ENCODE data around the gene PTPN3.

Gene PTPN3

DNA sequence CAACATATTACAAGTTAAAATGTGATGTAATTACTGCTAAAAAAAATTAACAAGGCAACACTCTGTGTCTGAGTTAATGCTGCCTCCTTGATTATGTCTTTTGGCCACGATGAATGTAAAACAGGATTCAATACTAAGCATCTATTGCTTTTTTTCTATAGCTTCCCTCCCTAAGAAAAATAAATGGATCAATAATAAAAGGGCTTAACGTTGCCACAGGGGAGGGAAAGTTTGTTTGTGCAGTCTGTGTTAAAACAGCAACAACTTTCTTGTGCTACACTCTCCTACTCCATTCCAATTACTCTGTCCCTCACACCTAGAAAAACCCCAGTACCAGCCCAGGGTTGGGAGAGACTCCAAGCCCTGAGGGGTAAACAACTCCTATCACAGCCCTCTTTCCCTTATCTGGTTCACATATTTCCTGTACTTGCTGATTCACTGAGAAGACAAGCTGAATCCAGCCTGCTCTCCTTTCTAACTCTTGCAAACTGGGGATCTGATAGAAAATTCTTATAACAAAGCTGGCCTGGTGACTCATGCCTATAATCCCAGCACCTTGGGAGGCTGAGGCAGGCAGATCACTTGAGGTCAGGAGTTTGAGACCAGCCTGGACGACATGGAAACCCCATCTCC, 44.8 kb downstream of the PTPN3 start:
- peak; percentile 57 for FAIRE-seq
- peak; percentile 74 for DNase-seq (ENCODE audit: low spot score)

- DNase-seq (ENCODE audit: low spot score) = peak; percentile 80
- FAIRE-seq = peak; percentile 68
Measured at GRCh38 chr9:109452761-109453160, 45.3 kb downstream of the PTPN3 start.

DNA sequence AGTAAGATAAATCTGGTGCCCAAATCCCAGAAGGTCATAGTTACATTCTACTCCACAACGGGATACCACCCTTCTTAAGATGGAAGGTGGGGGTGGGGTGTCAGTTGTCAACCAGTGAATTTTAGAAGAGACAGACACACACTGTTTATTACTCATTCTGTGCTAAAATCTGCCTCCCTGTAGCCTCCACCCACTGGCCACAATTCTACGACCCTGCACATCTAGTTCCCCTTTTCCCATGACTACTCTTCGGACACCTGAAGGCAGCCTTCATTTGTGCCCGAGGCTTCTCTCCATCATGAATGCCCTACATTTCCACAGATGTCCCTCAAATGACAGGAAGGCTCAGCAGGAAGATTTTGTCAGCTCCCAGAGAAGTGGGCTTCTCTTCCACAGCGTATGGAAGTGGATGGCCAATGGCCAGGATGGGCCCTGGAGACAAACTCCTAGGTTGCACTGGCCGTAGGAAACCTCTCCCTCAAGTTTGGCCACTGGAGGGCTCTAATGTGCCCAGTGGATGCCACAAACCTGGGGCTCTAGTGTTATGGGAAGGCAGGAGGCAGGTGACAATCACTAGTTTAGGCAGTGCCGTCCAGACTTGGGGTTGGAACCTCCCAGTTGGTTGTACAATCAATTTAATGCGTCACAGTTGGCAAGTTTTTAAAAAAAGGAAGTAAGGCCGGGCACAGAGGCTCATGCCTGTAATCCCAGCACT, 46.6 kb downstream of the PTPN3 start:
- FAIRE-seq = no peak
- no peak for DNase-seq (ENCODE audit: low spot score)

DNA sequence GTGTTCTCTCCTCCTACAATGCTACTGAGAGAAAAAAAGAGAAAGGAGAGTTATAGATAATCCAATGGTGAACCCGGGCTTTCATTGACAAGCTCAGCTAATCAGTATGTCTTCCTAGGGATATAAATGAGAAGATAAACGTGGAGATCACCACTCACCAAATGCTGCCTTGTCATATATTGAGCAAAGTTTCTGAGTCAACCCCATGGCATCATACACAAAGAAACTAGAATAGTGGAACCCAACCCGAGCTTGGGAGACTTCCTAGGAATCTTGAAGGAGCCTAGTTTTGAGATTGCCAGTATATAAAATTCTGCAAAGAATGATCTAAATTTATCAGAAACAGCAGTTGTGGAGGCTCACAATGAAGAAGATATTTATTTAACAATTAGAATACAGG, 47.8 kb downstream of the PTPN3 start:
- DNase-seq (ENCODE audit: low spot score) (no peak), FAIRE-seq (no peak)

DNA sequence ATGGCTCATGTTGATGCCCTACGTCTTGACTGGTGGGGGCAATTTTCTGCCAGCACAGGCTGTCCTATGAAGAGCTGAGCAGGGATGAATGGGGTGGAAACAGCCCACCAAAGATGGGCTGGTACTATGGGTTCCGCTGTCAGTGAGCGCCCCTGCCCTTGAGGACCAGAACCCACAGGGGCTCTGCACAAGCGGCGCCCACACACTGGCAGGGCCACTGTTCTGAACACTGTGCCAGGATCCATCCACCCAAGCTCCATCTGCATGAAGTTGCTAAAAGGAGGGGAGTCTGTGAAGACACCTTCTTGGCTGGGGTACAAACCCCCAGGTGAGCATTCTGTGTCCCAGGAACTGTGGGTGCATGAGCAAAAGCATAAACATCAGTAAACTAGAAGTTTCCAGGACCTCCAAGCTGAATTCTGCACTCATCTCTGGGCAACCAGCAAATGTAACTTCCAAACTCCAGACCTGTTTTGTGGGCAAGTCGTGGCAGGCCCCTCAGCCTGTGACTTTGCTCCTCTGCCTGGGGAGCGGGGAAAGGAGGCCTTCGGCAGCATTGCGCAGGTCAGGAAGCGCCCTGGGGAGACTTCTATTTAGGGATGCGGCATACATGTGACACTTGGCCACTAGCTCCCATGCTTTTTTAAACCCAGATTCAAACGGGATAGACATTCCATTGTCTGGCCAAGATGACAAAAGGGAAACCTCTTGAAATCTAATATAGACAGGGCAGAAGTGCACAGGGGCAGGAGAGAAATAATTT, 48.9 kb downstream of the PTPN3 start:
- no peak for FAIRE-seq
- DNase-seq (ENCODE audit: low spot score) = no peak

- DNase-seq (ENCODE audit: low spot score) (no peak), FAIRE-seq (no peak)
Measured at GRCh38 chr9:109448223-109448622, 49.9 kb downstream of the PTPN3 start.

DNA sequence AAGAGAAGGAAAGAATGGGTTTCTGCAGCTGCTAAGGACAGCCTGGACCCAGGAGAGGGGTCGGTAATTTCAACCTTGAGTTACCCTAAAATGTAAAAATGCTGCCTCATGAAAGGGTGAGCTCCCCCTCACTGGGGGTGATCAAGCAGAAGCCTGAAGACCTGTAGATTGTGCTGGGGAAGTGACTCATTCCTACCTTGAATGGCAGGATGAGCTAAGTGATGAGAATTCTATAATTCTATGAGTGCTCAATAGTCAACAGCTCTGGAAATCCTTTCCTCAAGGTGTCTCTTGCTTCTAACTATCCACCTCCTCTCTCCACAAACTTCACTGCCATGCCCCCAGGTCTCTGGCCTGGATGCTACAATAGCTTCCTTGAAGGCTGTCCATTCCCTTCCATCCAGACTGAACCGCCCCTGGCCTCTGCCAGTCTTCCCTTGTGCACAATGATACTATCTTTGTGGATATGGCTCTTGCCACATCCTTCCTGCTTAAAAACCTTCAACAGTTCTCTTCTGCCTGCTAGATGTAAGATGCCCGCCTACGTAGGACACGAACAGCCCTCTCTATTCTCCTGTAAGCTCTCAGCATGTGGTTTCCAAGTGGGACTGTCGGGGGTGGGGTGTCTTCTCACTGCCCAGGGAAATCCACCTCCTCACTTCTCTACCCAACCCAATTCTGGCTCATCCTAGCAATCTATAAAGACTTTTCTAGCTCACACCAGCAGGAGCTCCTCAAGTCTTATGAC, 50.6 kb downstream of the PTPN3 start:
- FAIRE-seq (no peak), DNase-seq (ENCODE audit: low spot score) (no peak)

DNA sequence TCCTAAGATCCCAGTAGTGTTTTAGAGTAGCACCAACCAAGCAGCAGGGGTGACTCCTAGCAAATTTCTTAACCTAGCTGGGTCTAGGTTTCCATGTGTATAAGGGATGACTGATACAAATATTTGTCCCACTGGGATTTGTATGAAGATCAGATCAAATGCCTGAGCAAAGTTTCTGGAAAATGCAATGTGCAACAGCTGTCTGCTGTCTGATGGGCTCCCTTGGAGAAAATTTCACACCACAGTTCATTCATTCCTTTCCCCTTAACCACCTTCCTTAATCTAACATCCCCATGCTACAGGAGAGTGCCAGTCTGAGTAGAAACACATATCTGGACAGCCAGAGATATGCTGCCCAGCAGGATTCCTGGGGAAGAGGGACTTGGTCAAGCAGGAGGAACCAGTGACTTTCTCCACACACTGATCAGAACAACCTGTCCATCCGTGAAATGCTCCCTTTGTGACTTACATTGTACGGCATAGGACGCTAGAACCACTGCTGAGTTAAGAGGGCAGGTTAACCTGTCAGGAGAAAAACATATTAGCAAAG, 53.3 kb downstream of the PTPN3 start:
- FAIRE-seq (no peak), DNase-seq (ENCODE audit: low spot score) (no peak)

- FAIRE-seq (no peak), DNase-seq (ENCODE audit: low spot score) (no peak)
Measured at GRCh38 chr9:109442716-109443115, 55.4 kb downstream of the PTPN3 start.

GRCh38 chr9:109441296-109441695, 56.8 kb downstream of the PTPN3 start:
- no peak for FAIRE-seq
- DNase-seq (ENCODE audit: low spot score) = no peak

DNA sequence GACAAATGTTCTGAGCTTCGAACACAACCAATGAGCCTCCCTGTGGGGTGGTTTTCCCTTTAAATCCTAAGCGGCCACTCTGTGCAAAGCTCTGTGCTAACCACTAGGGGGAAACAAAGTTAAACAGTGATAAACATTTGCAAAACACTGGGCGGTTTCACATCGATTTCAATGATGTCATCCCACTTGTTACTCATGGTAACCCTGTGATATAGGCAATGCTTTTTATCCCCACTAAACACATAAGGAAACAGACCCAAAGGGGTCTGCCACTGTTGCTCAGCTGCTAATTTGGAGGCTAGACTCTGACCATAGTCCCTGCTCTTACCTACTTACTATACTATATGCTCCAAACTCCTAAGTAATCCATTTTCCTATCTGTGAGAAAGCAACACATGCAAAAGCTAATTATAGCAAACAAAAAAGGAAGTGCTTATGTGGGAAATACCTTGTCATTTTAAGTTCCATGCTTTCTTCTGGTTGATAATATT, 57.3 kb downstream of the PTPN3 start:
- DNase-seq (ENCODE audit: low spot score) = peak; percentile 75
- peak; percentile 70 for FAIRE-seq

DNA sequence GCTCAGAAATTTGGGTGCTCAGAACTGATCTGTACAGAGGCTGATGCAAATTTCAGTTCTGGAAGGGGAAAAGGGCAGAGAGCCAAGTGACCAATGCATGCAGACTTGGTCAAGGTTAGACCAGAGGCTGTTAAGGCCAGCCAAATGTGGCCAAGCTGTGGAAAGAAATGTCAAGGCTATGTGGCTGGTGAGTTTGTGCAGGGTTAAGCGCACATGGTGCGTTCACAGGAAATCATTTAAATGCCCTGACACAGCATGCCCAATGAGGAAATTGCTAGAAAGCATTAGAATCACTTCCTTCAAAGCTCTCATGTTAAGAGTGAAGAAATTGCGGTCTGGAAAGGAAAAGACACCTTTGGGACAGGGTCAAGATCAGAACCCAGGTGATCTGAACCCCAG, 58.0 kb downstream of the PTPN3 start:
- no peak for FAIRE-seq
- no peak for DNase-seq (ENCODE audit: low spot score)

- FAIRE-seq (no peak), DNase-seq (ENCODE audit: low spot score) (no peak)
Measured at GRCh38 chr9:109439378-109440116, 58.6 kb downstream of the PTPN3 start.

DNA sequence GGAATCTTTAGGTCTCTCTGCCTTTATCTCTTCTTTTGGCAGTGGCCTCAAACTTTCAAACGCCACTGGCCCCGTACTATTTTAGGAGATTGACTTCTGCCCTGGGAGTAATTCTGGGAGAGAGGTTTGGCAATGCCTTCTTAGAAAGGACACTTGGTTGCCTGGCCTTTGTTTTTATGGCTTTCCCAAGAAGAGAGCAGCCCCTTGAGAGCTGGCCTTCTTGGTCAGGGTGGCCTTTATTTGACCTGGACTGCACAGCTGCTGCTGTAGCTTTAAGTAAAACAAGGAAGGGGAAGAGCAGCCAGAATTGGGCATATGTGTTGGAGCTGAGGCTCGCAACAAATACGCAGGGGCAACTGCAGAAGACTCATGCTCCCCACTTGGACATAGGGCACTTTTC, 60.8 kb downstream of the PTPN3 start:
- DNase-seq (ENCODE audit: low spot score) (no peak), FAIRE-seq (no peak)

DNA sequence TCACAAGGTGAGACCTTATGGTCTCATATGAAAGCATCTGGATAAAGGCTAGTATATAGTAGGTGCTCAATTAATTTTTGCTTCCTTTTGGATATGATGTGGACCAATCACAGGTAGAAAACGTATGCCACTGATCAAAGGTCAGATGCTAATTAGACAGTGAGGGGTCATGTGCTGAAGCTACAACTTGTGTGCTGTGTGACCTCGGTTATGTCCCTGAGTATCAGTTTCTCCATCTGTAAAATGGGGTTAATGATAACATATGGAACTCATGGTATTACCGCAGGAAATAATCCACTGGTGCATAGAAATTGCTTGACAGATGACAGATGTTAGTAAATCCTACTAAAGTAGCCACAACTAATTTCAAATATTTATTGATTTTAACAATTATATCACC, 62.0 kb downstream of the PTPN3 start:
- no peak for FAIRE-seq

GRCh38 chr9:109433476-109433875, 64.6 kb downstream of the PTPN3 start:
- FAIRE-seq (no peak), DNase-seq (ENCODE audit: low spot score) (no peak)

More for the DNA sequence above, 62.0 kb downstream of the PTPN3 start:
- DNase-seq (ENCODE audit: low spot score) = no peak

GRCh38 chr9:109430231-109430630, 67.9 kb downstream of the PTPN3 start:
- no peak for FAIRE-seq
- DNase-seq (ENCODE audit: low spot score) = no peak

DNA sequence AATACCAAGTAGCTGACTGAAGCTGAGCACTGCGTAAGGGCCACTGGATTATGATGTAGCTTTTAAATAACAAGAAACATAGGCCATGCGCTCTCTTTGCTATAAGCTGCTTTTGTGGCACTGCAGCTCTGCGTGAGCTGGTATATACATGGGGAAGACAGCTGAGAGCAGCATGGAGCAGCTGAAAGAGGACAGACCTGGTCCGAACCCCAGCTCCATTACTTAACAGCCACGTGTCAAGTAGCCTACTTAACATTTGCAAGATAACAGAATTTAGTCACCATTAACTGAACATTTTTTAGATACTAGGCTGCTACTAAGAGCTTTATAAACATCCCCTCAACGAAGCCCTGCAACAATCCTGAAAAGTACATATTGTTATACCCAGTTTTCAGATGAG, 69.3 kb downstream of the PTPN3 start:
- DNase-seq (ENCODE audit: low spot score) = no peak
- FAIRE-seq = no peak

DNA sequence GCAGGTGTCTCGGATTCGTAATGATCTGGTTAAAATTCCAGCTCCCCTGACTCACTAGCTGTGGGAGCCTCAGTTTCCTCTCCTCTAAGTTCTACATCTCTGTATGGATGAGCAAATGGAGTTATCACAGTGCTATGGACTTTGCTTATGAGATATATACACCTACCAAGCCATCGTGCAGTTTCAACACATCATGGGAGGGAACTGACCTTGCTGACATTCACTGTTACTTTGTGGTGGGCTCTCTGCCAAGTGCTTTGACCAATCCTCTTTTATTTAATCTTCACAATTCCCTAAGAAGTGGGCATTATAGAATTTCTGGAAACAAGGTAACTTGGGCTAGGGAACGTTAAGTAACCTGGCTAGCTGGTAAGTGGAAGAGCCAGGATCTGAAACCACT, 70.2 kb downstream of the PTPN3 start:
- FAIRE-seq = no peak

GRCh38 chr9:109426626-109427402, 71.3 kb downstream of the PTPN3 start:
- no peak for DNase-seq (ENCODE audit: low spot score)
- no peak for FAIRE-seq

More for the DNA sequence above, 70.2 kb downstream of the PTPN3 start:
- DNase-seq (ENCODE audit: low spot score) = no peak
